Measurements from ENCODE around the gene CNGA4. TPM values are rescaled to one million over a fixed set of nuclear protein-coding genes. Genes with fewer than 3 reads are reported as not detected.

Gene CNGA4
- total and polyA plus RNA-seq, 8 donors: 0.45 to 2.5 (median 1.6) TPM; not detected in 1

GRCh38 chr11:6203327-6203726 lies 35.6 kb upstream of the CNGA4 start:
- H3K4me3 ChIP-seq: no peak overlapping the region
- no peak for TF ChIP-seq CTCF (IDR thresholded peaks at IDR 0.05)
- ATAC-seq (no peak), DNase-seq (no peak)
- H3K27me3 ChIP-seq: no peaks in the 10 kb centered on the region
- intact Hi-C loops (cut with DNase I): no loop called here
- peak overlapping the region in 1 of 2 donors; percentile 95 for H3K27ac ChIP-seq
- H3K36me3 ChIP-seq: peaks cover 0 to 27% of the 10 kb centered on the region in 2 donors
- peaks cover 0 to 61% of the 10 kb centered on the region in 2 donors for H3K4me1 ChIP-seq
- H3K9me3 ChIP-seq: no peaks in the 10 kb centered on the region

DNA sequence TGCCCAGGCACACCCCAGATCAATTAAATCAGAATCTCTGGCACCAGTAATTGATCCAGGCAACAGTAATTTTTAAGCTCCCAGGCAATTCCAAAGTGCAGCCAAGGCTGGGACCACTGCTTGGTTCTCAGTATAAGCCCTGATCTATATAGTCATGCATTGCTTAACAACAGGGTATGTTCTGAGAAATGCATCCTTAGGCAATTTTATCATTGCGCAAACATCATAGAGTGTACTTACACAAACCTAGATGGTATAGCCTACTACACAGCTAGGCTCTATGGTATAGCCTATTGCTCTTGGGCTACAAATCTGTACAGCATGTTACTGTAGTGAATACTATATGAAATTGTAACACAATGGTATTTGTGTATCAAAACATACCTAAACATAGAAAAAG lies 34.2 kb upstream of the CNGA4 start:
- DNase-seq: no peak
- Histone ChIP-seq H3K27me3 (no peaks in the 10 kb centered on the region), H3K9me3 (no peaks in the 10 kb centered on the region), H3K27ac (peak overlapping the region in 1 of 2 donors; percentile 95), H3K4me3 (no peak overlapping the region), H3K36me3 (peaks cover 0 to 41% of the 10 kb centered on the region in 2 donors), H3K4me1 (peaks cover 0 to 61% of the 10 kb centered on the region in 2 donors)
- ATAC-seq: peak; percentile 20
- no peak for TF ChIP-seq CTCF (IDR thresholded peaks at IDR 0.05)
- intact Hi-C loops (cut with DNase I): no loop called here

DNA sequence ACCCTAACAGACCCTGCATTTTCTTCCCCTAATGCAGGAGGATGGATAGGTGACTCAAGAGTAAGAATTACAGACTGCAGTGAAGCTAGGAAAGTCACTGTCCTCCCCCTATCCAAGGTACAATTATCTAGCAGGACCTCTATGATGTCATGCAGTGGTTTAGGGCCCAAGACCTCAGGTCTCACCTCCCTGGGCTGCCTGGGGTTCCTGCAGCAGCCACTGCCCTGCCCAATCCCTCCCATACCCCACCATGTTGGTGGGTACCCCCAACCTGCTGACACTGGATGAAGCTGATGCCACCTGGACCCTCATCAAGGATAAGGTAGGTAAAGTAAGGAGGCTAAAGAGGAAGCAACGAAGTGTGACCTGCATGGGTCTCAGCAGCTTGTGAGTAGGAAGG lies 33.5 kb upstream of the CNGA4 start, which contains the start of gene C11orf42:
C11orf42 (plus strand) TSS at position 192 of the 400 bp plus-strand sequence; CDS start at position 251, 59 bp downstream.
- Histone ChIP-seq H3K9me3 (no peaks in the 10 kb centered on the region), H3K27ac (peak within 1 kb of the TSS in 1 of 2 donors; percentile 95), H3K27me3 (no peaks in the 10 kb centered on the region), H3K4me3 (no peak within 1 kb of the TSS), H3K4me1 (peaks cover 0 to 54% of the 10 kb centered on the region in 2 donors), H3K36me3 (peaks cover 0 to 48% of the 10 kb centered on the region in 2 donors)
- ATAC-seq: no peak
- TF ChIP-seq CTCF (IDR thresholded peaks at IDR 0.05): no peak
- no peak for DNase-seq
- intact Hi-C loops (cut with DNase I): no loop called here

GRCh38 chr11:6206456-6207180 lies 32.3 kb upstream of the CNGA4 start:
- Histone ChIP-seq H3K27me3 (no peaks in the 10 kb centered on the region), H3K4me1 (peaks cover 0 to 43% of the 10 kb centered on the region in 2 donors), H3K4me3 (no peak overlapping the region), H3K36me3 (peaks cover 0 to 60% of the 10 kb centered on the region in 2 donors), H3K27ac (no peak overlapping the region), H3K9me3 (no peaks in the 10 kb centered on the region)
- no peak for DNase-seq
- TF ChIP-seq CTCF (IDR thresholded peaks at IDR 0.05): no peak
- intact Hi-C loops (cut with DNase I): no loop called here
- ATAC-seq: no peak

- Histone ChIP-seq H3K4me1 (peaks cover 0 to 13% of the 10 kb centered on the region in 2 donors), H3K27ac (no peak overlapping the region), H3K36me3 (peaks cover 0 to 90% of the 10 kb centered on the region in 2 donors), H3K4me3 (no peak overlapping the region), H3K9me3 (no peaks in the 10 kb centered on the region), H3K27me3 (no peaks in the 10 kb centered on the region)
- intact Hi-C loops (cut with DNase I): no loop called here
- ATAC-seq: no peak
- TF ChIP-seq CTCF (IDR thresholded peaks at IDR 0.05): no peak
- no peak for DNase-seq
These were observed 29.1 kb upstream of the CNGA4 start for GRCh38 chr11:6209801-6210200.

Measured in left lung (tissue), 10 donors.